ENCODE measurements around the gene PYGM. TPM values are rescaled to one million over a fixed set of nuclear protein-coding genes. Genes with fewer than 3 reads are reported as not detected.
A peak's percentile ranks its signal among the peaks of the same experiment; 100 is the strongest.

Gene PYGM
- total RNA-seq (2014; rRNA removed; shearing (Covaris generic)), result 0.45 TPM in 1 of 2 replicates, not detected in the other

DNA sequence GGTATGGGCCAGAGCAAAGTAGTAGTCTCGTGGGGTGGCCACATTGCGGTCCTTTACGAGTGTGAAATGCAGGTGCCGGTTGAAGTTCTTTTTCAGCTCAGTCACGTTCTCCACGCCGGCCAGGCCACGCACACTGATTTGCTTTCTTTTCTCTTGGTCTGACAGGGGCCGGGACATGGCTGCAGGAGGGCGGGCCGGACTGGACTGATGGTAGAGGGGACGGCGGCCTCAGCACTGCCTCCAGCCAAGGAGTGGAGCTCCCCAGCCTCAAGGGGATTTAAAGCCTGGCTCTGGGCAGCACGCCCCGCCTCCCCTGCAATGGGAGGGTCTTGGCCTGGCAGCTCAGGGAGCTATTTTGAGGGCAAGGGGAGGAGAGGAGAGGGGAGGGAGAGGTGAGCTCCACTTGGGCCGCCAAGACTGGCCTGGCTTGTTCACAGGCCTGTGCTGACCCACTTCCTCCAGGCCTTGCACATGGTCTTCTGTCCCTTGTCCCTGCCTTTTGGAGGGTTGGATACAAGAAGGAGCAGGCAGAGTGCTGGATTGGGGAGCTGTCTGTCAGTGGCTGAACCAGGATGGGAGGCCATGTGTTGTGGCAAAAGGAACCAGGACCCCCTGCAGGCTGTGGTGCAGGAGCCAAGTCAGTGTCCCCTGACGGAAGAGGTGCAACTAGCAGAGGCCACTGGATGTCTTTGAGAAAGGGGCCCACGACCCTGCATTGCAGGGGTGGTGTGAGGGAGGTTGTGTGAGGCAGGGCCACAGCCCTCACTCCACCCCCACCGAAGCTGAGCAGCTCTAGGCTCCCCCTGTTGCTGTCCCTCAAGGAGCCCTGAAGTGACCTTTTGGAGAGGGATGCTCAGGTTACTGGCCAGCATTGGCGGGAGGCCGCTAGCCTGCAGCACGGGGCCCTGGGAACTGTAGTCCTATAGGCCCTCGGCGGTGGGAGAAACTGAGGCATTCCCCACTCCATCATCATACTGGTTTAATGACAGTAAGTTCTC is at the start of gene PYGM:
PYGM (minus strand) TSS at position 253 of the 998 bp plus-strand sequence; CDS start at position 177, 76 bp downstream.
- Histone ChIP-seq H3K36me3 (peaks cover 52% of the 10 kb centered on the region), H3K4me3 (no peak within 1 kb of the TSS), H3K27me3 (replicated peaks) (no peaks in the 10 kb centered on the region), H3K27ac (no peak within 1 kb of the TSS), H3K9me3 (replicated peaks) (no peaks in the 10 kb centered on the region), H3K4me1 (replicated peaks) (peaks cover 45% of the 10 kb centered on the region)
- no peak for DNase-seq (ENCODE audit: low read depth in 1 of 2, low spot score in 2 of 2)

- Histone ChIP-seq H3K4me1 (replicated peaks) (peaks cover 34% of the 10 kb centered on the region), H3K9me3 (replicated peaks) (0 out of 2 replicates have a peak, but pooled peaks cover 3% of the 10 kb centered on the region), H3K4me3 (no peak overlapping the region), H3K27ac (no peak overlapping the region), H3K36me3 (peaks cover 60% of the 10 kb centered on the region), H3K27me3 (replicated peaks) (no peaks in the 10 kb centered on the region)
- DNase-seq (ENCODE audit: low read depth in 1 of 2, low spot score in 2 of 2), result no peak
These were observed 45.7 kb upstream of the PYGM start for GRCh38 chr11:64805481-64805880.

DNA sequence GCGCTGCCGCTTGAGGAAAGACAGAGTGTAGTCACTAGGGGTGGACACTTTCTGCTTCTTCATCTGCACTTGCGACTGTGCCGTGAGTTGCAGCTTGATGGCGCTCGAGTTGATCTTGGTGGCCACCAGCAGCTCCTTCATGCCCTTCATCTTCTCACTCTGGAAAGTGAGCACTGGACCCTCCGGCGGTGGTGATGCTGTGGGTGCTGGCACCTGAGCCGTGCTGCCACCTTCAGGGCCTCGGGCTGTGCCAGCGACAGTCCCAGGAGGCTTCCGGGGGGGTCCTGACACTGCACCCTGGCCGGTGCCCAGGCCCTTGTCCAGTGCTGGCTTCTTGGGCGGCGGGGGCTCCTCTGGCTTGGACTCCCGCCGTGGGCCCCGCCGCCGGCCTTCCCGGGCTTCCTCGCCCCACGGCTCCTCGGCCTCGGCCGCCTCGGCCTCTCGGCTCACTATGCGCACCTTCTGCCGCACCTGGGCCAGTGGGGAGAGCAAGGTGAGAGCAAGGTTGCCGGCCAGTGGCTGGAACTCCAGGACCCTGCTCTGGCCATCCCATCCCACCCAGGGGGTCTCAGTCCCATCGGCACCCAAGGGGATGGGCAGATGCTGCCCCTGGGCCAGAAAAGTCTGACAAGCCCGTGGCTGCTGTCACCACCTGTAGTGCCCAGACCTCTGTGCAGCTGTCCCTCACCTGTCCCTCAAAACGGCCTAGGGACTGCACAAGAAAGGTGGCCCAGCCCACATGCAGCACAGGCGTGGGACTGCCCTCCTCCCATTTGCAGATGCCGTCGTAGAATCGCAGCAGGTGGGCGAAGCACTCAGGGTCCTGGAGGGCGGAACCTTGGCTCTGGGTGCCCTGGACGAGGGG is 44.8 kb upstream of the PYGM start:
- H3K27ac ChIP-seq, result no peak overlapping the region
- H3K9me3 ChIP-seq (replicated peaks), result 0 out of 2 replicates have a peak, but pooled peaks cover 3% of the 10 kb centered on the region
- peaks cover 31% of the 10 kb centered on the region for H3K4me1 ChIP-seq (replicated peaks)
- no peaks in the 10 kb centered on the region for H3K27me3 ChIP-seq (replicated peaks)
- H3K36me3 ChIP-seq, result peaks cover 67% of the 10 kb centered on the region
- no peak for DNase-seq (ENCODE audit: low read depth in 1 of 2, low spot score in 2 of 2)
- H3K4me3 ChIP-seq, result no peak overlapping the region

GRCh38 chr11:64803846-64804345 is 44.1 kb upstream of the PYGM start:
- H3K27me3 ChIP-seq (replicated peaks), result no peaks in the 10 kb centered on the region
- peak overlapping the region; percentile 49 for H3K4me3 ChIP-seq
- DNase-seq (ENCODE audit: low read depth in 1 of 2, low spot score in 2 of 2), result no peak
- 0 out of 2 replicates have a peak, but pooled peaks cover 3% of the 10 kb centered on the region for H3K9me3 ChIP-seq (replicated peaks)
- peaks cover 67% of the 10 kb centered on the region for H3K36me3 ChIP-seq
- H3K27ac ChIP-seq, result no peak overlapping the region; the same call in 1 of the 2 replicates
- H3K4me1 ChIP-seq (replicated peaks), result peaks cover 27% of the 10 kb centered on the region

- 0 out of 2 replicates have a peak, but pooled peaks cover 3% of the 10 kb centered on the region for H3K9me3 ChIP-seq (replicated peaks)
- H3K4me3 ChIP-seq, result peak within 1 kb of the TSS; percentile 49
- no peaks in the 10 kb centered on the region for H3K27me3 ChIP-seq (replicated peaks)
- peak; percentile 89 to 96 for DNase-seq (ENCODE audit: low read depth in 1 of 2, low spot score in 2 of 2)
- peaks cover 27% of the 10 kb centered on the region for H3K4me1 ChIP-seq (replicated peaks)
- peak within 1 kb of the TSS; percentile 38 for H3K27ac ChIP-seq
- peaks cover 70% of the 10 kb centered on the region for H3K36me3 ChIP-seq
These were observed 43.5 kb upstream of the PYGM start, which contains the start of gene MAP4K2 for GRCh38 chr11:64803158-64803845. Gene MAP4K2 (minus strand): TSS chr11:64803214. CDS start chr11:64803149, 65 bp downstream.

DNA sequence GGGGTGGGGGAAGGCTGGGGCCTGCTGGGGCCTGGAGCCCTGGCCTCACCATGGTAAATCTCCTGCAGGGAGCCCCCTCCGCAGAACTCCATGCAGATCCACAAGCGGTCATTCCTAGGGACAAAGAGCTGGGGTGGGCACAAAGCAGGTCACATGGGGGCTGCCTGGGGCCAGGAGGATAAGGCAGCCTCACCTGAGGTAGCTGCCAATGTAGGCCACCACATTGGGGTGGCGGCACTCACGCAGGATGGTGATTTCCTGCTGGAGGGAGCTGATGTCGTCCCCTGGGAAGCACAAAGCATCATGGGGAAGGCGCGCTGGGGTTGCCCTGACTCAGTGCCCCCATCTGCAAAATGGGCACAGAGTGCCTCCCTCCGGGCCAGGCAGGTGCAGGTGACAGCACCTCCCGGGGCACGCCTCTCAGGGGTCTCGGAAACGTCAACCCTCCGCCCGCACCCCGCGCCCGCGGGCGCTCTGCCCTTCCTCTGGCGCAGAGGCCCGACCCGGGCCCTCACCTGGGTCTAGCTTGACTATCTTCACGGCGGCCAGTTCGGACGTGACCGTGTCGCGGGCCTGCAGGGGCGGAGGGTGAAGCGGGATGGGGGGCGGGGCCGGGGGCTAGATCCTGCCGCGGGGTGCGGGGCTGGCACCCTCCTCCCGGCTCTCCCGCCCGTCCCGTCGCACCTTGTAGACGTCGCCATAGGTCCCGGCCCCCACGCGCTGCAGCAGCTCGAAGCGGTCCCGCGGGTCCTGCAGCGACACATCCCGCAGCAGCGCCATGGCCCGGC is 42.8 kb upstream of the PYGM start:
- Histone ChIP-seq H3K27me3 (replicated peaks) (no peaks in the 10 kb centered on the region), H3K27ac (no peak overlapping the region), H3K36me3 (peaks cover 67% of the 10 kb centered on the region), H3K4me3 (peak overlapping the region; percentile 49), H3K4me1 (replicated peaks) (peaks cover 27% of the 10 kb centered on the region), H3K9me3 (replicated peaks) (0 out of 2 replicates have a peak, but pooled peaks cover 3% of the 10 kb centered on the region)
- peak in 1 of 2 experiments; percentile 62 for DNase-seq (ENCODE audit: low read depth in 1 of 2, low spot score in 2 of 2)

DNA sequence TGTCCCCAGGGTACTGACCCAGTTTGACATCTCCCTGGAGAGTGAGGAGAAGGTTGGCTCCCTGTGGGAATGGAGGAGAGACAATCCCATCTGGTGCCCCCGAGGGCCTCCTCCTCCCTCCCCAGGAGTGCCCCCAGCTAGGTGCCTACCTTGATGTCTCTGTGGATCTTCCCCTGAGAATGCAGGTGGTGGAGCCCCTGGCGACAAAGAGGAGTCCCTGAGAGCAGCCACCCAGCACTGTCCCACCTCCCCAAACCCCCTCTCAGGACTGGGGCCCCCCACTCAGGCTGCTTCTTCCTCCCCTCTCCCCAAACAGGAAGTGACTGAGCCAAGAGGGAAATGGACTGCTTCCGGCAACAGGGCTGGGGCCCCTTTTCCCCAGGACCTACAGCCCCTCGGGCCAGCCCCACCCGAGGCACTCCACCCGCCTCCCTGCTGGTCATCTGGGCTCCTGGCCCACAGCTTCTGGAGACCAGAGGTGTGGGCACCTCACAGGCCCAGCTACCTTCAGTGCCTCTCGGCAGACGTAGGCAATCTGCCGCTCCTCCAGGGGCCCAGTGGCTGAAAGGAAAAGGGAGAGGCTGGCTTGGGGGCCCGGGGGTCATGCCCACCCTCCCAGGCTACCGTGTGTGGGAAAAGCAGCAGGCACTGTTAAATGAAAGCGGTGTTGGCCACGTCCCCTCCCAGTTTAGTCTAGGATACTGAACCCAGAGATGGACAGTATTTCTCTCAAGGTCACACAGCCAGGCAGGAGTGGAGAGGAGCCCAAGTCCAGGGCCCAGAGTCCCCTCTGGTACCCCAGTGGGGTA is 42.0 kb upstream of the PYGM start:
- Histone ChIP-seq H3K4me3 (no peak overlapping the region), H3K4me1 (replicated peaks) (peaks cover 27% of the 10 kb centered on the region), H3K27me3 (replicated peaks) (no peaks in the 10 kb centered on the region), H3K9me3 (replicated peaks) (0 out of 2 replicates have a peak, but pooled peaks cover 3% of the 10 kb centered on the region), H3K27ac (no peak overlapping the region), H3K36me3 (peaks cover 65% of the 10 kb centered on the region)
- no peak for DNase-seq (ENCODE audit: low read depth in 1 of 2, low spot score in 2 of 2)

DNA sequence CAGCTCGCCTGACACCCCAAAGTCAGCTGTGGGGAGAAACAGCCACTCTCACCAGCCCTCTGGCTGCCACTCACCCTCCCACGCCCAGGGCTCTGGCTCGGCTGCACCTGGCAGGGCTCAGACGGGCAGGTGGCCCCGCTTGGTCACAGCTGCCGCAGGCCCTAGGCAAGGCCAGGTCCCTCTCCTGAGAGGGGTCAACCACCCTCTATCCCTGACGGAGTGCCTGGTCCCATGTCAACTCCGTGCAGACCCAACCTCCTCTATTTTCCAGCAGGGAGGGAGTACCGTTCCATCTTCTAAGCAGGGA is 41.3 kb upstream of the PYGM start:
- no peak for DNase-seq (ENCODE audit: low read depth in 1 of 2, low spot score in 2 of 2)
- H3K27ac ChIP-seq, result no peak overlapping the region
- no peak overlapping the region for H3K4me3 ChIP-seq
- H3K4me1 ChIP-seq (replicated peaks), result peaks cover 27% of the 10 kb centered on the region
- 0 out of 2 replicates have a peak, but pooled peaks cover 3% of the 10 kb centered on the region for H3K9me3 ChIP-seq (replicated peaks)
- peaks cover 65% of the 10 kb centered on the region for H3K36me3 ChIP-seq
- no peaks in the 10 kb centered on the region for H3K27me3 ChIP-seq (replicated peaks)

- peaks cover 65% of the 10 kb centered on the region for H3K36me3 ChIP-seq
- no peak overlapping the region for H3K27ac ChIP-seq
- H3K9me3 ChIP-seq (replicated peaks), result 0 out of 2 replicates have a peak, but pooled peaks cover 3% of the 10 kb centered on the region
- DNase-seq (ENCODE audit: low read depth in 1 of 2, low spot score in 2 of 2), result no peak
- H3K4me3 ChIP-seq, result no peak overlapping the region
- no peaks in the 10 kb centered on the region for H3K27me3 ChIP-seq (replicated peaks)
- H3K4me1 ChIP-seq (replicated peaks), result peaks cover 27% of the 10 kb centered on the region
These were observed 40.8 kb upstream of the PYGM start for GRCh38 chr11:64800303-64801157.

- Histone ChIP-seq H3K4me3 (no peak overlapping the region), H3K27me3 (replicated peaks) (no peaks in the 10 kb centered on the region), H3K9me3 (replicated peaks) (0 out of 2 replicates have a peak, but pooled peaks cover 3% of the 10 kb centered on the region), H3K27ac (no peak overlapping the region), H3K4me1 (replicated peaks) (peaks cover 27% of the 10 kb centered on the region), H3K36me3 (peaks cover 58% of the 10 kb centered on the region)
- DNase-seq (ENCODE audit: low read depth in 1 of 2, low spot score in 2 of 2), result no peak
These were observed 40.0 kb upstream of the PYGM start for GRCh38 chr11:64799623-64800302.

DNA sequence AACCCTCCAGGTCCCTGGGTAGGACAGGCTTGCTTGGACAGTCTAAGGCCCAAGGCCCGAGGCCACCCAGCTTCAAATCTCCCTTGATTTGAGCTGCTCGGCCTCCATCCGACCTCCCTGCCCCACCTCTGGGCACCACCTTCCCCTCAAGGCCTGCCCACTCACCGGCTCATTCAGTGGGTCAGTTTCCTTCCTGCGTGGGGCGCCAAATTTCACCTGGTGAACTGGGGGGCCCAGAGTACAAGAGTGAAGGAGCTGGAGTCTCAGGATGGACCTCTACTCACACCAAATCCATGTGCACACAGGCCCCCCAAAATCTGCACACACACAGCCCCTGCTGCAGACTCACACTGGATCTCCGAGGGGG is 39.5 kb upstream of the PYGM start:
- Histone ChIP-seq H3K4me3 (no peak overlapping the region), H3K4me1 (replicated peaks) (peaks cover 25% of the 10 kb centered on the region), H3K36me3 (peaks cover 53% of the 10 kb centered on the region), H3K9me3 (replicated peaks) (0 out of 2 replicates have a peak, but pooled peaks cover 3% of the 10 kb centered on the region), H3K27ac (no peak overlapping the region), H3K27me3 (replicated peaks) (no peaks in the 10 kb centered on the region)
- DNase-seq (ENCODE audit: low read depth in 1 of 2, low spot score in 2 of 2), result no peak

Data from SJSA1 (cell line).